Type B pancreatic cell (in vitro differentiated cells): Measurements from ENCODE around the gene WDR31. TPM values are rescaled to one million over a fixed set of nuclear protein-coding genes. Genes with fewer than 3 reads are reported as not detected.
"Not testable (repeated sequence)": the region's sequence is repeated elsewhere in the genome, so short reads cannot be mapped to it uniquely, and the experiment has no call there.

Experiments used
- DNase-seq: peaks from one replicate; pipeline ENCODE4 v3.0.0; 2021; ENCODE audit warnings: mixed read lengths; ENCODE audit not compliant: unreplicated experiment; ENCODE audit errors: extremely low spot score
- H3K27ac Mint-ChIP-seq: 2 replicates; pipeline ENCODE4 v1.8.0; 2021; ENCODE audit warnings: mild to moderate bottlenecking, mixed read lengths
- H3K27me3 Mint-ChIP-seq: 2 replicates; pipeline ENCODE4 v1.8.0; 2021; ENCODE audit warnings: mixed read lengths
- H3K36me3 Mint-ChIP-seq: 2 replicates; pipeline ENCODE4 v1.8.0; 2021; ENCODE audit warnings: mixed read lengths
- H3K4me1 Mint-ChIP-seq: one replicate; pipeline ENCODE4 v1.8.0; 2021; ENCODE audit warnings: mixed read lengths; ENCODE audit not compliant: unreplicated experiment
- H3K4me3 Mint-ChIP-seq: 2 replicates; pipeline ENCODE4 v1.8.0; 2021; ENCODE audit warnings: mild to moderate bottlenecking, mixed read lengths
- H3K9me3 Mint-ChIP-seq: 2 replicates; pipeline ENCODE4 v1.8.0; 2021; ENCODE audit warnings: mixed read lengths
- CTCF ChIP-seq: fragments of 200-600 bp; sonication (generic); conservative IDR thresholded peaks from 2 replicates; pipeline ENCODE4 v1.5.0; 2021; ENCODE audit warnings: antibody characterized with exemption, mild to moderate bottlenecking
- total RNA-seq: library from RNA; stranded (reverse); gene quantifications from 2 replicates; pipeline ENCODE4 v1.2.1, GENCODE V29; 2021; ENCODE audit warnings: low replicate concordance

WDR31 gene
- total RNA-seq, 1 donor from 2014 or later: 6.7 TPM

- no peak for TF ChIP-seq CTCF
- Mint-ChIP-seq H3K27me3 (no peaks in the 10 kb centered on the region), H3K27ac (no peak overlapping the region), H3K4me3 (no peak overlapping the region), H3K36me3 (peaks cover 10% of the 10 kb centered on the region), H3K4me1 (no peaks in the 10 kb centered on the region), H3K9me3 (no peaks in the 10 kb centered on the region)
- DNase-seq: no peak
Measured at GRCh38 chr9:113369855-113370140, 29.7 kb upstream of the WDR31 start.

GRCh38 chr9:113368982-113369854, 29.1 kb upstream of the WDR31 start:
- Mint-ChIP-seq H3K9me3 (no peaks in the 10 kb centered on the region), H3K27me3 (no peaks in the 10 kb centered on the region), H3K27ac (no peak overlapping the region), H3K4me3 (no peak overlapping the region), H3K4me1 (no peaks in the 10 kb centered on the region), H3K36me3 (peaks cover 6% of the 10 kb centered on the region)
- DNase-seq: no peak
- TF ChIP-seq CTCF: no peak

- no peak for DNase-seq
- Mint-ChIP-seq H3K36me3 (peaks cover 6% of the 10 kb centered on the region), H3K27me3 (no peaks in the 10 kb centered on the region), H3K9me3 (no peaks in the 10 kb centered on the region), H3K27ac (no peak overlapping the region), H3K4me3 (no peak overlapping the region), H3K4me1 (no peaks in the 10 kb centered on the region)
- no peak for TF ChIP-seq CTCF
Measured at GRCh38 chr9:113368348-113368981, 28.4 kb upstream of the WDR31 start.

- not testable (repeated sequence) for H3K27ac Mint-ChIP-seq, H3K9me3 Mint-ChIP-seq, H3K4me1 Mint-ChIP-seq, DNase-seq, H3K36me3 Mint-ChIP-seq, H3K27me3 Mint-ChIP-seq, H3K4me3 Mint-ChIP-seq
Measured at GRCh38 chr9:113365652-113366051, 25.6 kb upstream of the WDR31 start.

GRCh38 chr9:113364951-113365350, 24.9 kb upstream of the WDR31 start:
- Mint-ChIP-seq H3K36me3 (peaks cover 3% of the 10 kb centered on the region), H3K4me1 (peaks cover 7% of the 10 kb centered on the region), H3K4me3 (no peak overlapping the region), H3K27me3 (no peaks in the 10 kb centered on the region), H3K27ac (no peak overlapping the region), H3K9me3 (no peaks in the 10 kb centered on the region)
- no peak for DNase-seq
- TF ChIP-seq CTCF: no peak

GRCh38 chr9:113363336-113363735, 23.3 kb upstream of the WDR31 start:
- Mint-ChIP-seq H3K4me1 (peaks cover 7% of the 10 kb centered on the region), H3K27ac (no peak overlapping the region), H3K4me3 (no peak overlapping the region), H3K27me3 (no peaks in the 10 kb centered on the region), H3K9me3 (no peaks in the 10 kb centered on the region), H3K36me3 (no peaks in the 10 kb centered on the region)
- TF ChIP-seq CTCF: no peak
- no peak for DNase-seq
